ENCODE data around the gene FAF1.

FAF1 gene

GRCh38 chr1:50697440-50698421 is 262.3 kb downstream of the FAF1 start:
- H3K4me3 ChIP-seq (ENCODE audit: low read depth, low read length): no peak overlapping the region
- no peak for TF ChIP-seq CTCF (conservative IDR thresholded peaks at IDR 0.05; ENCODE audit: low read depth, low read length)
- DNase-seq (ENCODE audit: low read depth): peak; percentile 33

GRCh38 chr1:50693829-50694228 is 266.2 kb downstream of the FAF1 start:
- DNase-seq (ENCODE audit: low read depth): no peak
- no peak overlapping the region for H3K4me3 ChIP-seq (ENCODE audit: low read depth, low read length)
- TF ChIP-seq CTCF (conservative IDR thresholded peaks at IDR 0.05; ENCODE audit: low read depth, low read length): no peak

- TF ChIP-seq CTCF (conservative IDR thresholded peaks at IDR 0.05; ENCODE audit: low read depth, low read length): peak; percentile 33
- no peak overlapping the region for H3K4me3 ChIP-seq (ENCODE audit: low read depth, low read length)
- no peak for DNase-seq (ENCODE audit: low read depth)
Measured at GRCh38 chr1:50684185-50684584, 275.9 kb downstream of the FAF1 start.

GRCh38 chr1:50681931-50682330 is 278.1 kb downstream of the FAF1 start:
- H3K4me3 ChIP-seq (ENCODE audit: low read depth, low read length): no peak overlapping the region
- TF ChIP-seq CTCF (conservative IDR thresholded peaks at IDR 0.05; ENCODE audit: low read depth, low read length): no peak
- DNase-seq (ENCODE audit: low read depth): no peak

- H3K4me3 ChIP-seq (ENCODE audit: low read depth, low read length): no peak overlapping the region
- DNase-seq (ENCODE audit: low read depth): peak; percentile 28
- TF ChIP-seq CTCF (conservative IDR thresholded peaks at IDR 0.05; ENCODE audit: low read depth, low read length): no peak
Measured at GRCh38 chr1:50667710-50668356, 292.2 kb downstream of the FAF1 start.

GRCh38 chr1:50667272-50667671 is 292.8 kb downstream of the FAF1 start:
- DNase-seq (ENCODE audit: low read depth): no peak
- TF ChIP-seq CTCF (conservative IDR thresholded peaks at IDR 0.05; ENCODE audit: low read depth, low read length): no peak
- no peak overlapping the region for H3K4me3 ChIP-seq (ENCODE audit: low read depth, low read length)
